HUDEP-2 (cell line): Measurements from ENCODE around the gene RAPGEF5.

Source experiments
- DNase-seq, 76 experiments: peaks; one replicate each; lab custom pipeline; 2025; ENCODE audit not compliant: unreplicated experiment in 76 of 76; lab: John Stamatoyannopoulos, UW

Gene RAPGEF5

DNA sequence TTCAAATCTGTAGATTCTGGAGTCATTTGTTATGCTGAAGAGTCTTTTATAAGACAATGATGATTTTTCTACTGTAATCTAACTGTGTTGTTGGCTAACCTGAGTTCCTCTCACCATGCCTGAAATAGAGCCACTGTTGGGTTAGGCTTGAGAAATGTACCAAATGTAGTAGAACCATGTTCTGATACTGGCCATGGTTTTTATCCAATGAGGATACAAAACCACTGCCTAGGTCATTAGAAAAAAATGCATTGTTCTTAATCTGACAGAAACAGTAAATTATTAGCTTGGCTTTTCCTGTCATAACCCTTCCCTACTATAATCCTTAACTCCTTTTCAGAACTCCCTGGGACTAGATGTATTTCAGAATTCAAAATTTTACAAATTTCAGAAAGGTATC, 86.6 kb downstream of the RAPGEF5 start:
- no peak for DNase-seq

GRCh38 chr7:22269963-22270362, 87.0 kb downstream of the RAPGEF5 start:
- no peak for DNase-seq

GRCh38 chr7:22268884-22269421, 88.0 kb downstream of the RAPGEF5 start:
- DNase-seq, result no peak

GRCh38 chr7:22267930-22268615, 88.9 kb downstream of the RAPGEF5 start:
- no peak for DNase-seq

- no peak for DNase-seq
Observed at GRCh38 chr7:22262538-22262937, 94.4 kb downstream of the RAPGEF5 start.

GRCh38 chr7:22256541-22257096, 100.3 kb downstream of the RAPGEF5 start:
- DNase-seq, result no peak

- no peak for DNase-seq
Observed at GRCh38 chr7:22255834-22256233, 101.1 kb downstream of the RAPGEF5 start.

DNA sequence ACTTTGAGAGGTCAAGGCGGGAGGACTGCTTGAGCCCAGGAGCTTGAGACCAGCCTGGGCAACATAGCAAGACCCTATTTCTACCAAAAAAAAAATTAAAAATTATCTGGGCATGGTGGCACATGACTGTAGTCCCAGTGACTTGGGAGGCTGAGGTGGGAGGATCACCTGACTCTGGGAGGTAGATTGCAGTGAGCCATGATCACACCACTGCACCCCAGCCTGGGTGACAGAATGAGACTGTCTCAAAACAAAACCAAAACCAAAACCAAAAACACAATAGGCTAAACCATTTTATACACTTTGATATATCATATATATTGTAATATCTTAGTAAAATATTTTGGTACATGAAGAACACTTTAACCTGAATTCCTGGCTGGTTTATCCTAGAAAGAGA, 101.6 kb downstream of the RAPGEF5 start:
- no peak for DNase-seq

DNA sequence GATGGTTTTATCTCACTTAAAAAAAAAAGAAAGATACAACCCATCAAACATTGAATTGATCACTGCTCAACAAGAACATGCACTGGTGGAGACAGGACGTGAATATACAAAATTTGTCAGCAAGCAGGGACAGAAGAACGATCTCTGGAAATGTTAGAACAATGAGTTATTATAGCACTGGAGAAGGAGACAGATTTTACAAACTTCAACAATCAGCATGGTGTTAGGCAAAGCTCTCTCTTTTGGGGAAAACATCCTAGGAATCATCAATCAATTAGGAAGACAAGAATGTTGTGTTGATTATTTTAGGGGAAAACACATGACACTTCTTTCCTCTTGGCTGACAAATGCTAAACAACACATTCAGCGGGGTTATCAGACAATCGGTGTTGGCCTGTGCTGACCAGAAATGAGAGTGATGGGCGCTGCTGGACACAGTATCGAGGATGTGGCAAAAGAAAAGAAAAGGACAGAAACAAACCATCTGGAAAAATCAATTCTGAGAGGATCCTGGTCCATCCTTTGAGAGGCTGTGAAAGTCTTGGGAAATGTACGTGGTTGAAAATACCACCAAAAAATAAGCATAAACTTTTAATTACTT, 103.9 kb downstream of the RAPGEF5 start:
- DNase-seq, result no peak

DNA sequence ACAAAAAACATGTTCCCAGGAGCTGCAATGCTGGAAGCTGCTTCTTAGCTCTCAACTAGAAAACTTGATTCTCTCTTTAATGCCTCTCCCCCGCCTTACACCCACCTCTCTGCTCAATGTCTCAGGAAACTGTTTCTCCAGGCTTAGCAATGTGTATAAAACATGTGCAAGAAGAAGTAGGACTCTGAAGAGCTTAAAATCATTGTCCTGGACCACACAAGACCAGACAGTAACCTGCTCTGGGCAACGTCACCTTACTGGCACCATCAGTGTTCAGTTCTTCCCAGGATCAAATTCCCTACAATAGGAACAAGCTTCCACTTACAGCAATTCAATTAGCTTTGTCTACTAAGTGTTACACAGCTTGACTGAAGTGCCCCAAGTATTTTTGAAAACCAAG, 104.9 kb downstream of the RAPGEF5 start:
- DNase-seq, result no peak

DNA sequence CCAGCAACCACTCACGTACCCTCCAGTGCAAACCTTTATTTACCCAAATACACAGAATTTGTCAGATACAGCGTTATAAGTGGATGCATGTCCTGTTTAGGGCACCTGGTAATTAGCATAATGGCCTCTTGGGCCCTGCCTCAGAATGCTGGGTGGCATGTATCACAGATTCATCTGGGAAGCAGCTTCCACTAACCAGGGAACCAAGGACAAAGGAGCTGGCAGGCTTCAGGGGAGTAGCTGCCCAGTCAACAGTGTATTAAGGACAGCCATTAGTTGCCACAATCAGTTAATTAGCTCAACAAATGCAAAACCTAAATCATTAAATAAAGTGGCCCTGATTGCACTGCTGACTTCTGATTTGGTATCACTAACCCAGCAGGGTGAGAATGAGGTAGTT, 105.7 kb downstream of the RAPGEF5 start:
- no peak for DNase-seq

- no peak for DNase-seq
Observed at GRCh38 chr7:22250390-22250789, 106.6 kb downstream of the RAPGEF5 start.

- DNase-seq, result no peak
Observed at GRCh38 chr7:22248111-22248809, 108.7 kb downstream of the RAPGEF5 start.

- no peak for DNase-seq
Observed at GRCh38 chr7:22241805-22242390, 115.1 kb downstream of the RAPGEF5 start.

DNA sequence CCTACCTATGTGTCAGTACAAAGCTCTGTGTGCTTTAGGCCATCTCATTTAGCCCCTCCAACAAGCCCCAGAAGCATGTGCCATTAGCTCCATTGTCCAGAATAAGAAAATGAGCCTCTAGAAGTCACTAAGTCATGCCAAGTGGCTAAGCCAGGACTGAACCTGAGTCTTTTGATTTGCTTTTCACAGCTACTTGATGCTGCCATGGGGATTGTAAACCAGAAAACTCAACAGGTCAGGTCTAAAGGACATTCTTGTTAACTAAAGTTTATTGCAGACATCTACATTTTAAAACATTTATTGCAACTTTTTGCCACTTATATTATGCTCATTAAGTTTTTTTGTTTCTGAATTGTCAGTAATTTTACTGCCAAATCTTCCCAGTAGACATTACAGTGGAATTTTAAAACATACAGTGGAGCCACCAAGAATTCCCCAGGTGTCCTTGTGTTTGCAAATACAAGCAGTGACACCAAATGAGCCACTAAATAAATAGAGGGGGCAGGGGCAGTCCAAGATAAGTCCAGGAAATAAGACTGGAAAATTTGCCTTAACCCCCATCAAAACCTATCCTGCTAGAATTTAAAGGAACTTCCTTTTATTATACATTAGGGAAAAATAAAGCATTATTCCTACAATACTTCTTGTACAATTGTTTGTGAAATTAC, 115.9 kb downstream of the RAPGEF5 start:
- no peak for DNase-seq

- no peak for DNase-seq
Observed at GRCh38 chr7:22238354-22239311, 118.3 kb downstream of the RAPGEF5 start.

DNA sequence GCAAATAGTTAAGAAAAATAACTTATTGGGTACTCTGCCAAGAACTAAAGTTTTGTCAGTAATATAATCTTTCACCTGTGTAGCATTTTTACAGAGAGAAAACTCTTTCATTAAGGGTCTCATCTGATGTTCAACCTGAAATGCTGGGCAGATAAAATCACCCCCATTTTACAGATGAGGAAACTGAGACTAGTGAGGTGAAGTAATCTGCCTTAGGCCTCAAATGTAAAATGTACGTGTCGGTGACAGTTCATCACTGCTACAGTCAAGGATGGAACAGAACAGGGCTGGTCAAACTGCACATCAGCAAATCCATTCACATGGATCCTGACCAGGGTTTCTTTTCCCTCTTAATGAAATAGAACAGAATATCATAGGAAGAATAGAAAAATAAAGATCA, 121.8 kb downstream of the RAPGEF5 start:
- no peak for DNase-seq

- no peak for DNase-seq
Observed at GRCh38 chr7:22234227-22234626, 122.7 kb downstream of the RAPGEF5 start.

GRCh38 chr7:22231806-22232205, 125.1 kb downstream of the RAPGEF5 start:
- no peak for DNase-seq
